ENCODE results near the gene CSRP3.

The CSRP3 gene

DNA sequence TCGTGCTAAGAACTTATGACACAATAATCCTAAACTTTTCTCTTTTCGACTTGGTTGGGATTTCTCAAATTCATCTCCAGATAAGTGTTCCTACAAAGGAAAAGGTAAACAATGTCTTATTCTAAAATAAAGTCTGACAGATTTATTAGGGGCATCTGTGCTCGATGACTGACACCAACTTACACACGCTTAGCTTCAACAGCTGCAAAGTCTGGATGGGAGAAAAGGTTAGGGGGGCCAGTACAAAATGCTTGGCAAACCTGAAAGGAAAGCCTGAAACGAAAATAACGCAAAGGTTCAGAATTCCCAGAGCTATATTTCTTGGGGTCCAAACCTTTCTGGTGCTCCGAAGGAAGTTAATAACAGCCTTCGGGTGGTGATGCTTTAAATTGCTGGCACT lies 35.6 kb upstream of the CSRP3 start:
- Mint-ChIP-seq H3K27ac (no peak overlapping the region), H3K4me1 (peaks cover 11% of the 10 kb centered on the region), H3K9me3 (no peaks in the 10 kb centered on the region), H3K36me3 (no peaks in the 10 kb centered on the region), H3K27me3 (peaks cover 10% of the 10 kb centered on the region), H3K4me3 (no peak overlapping the region)
- no peak for DNase-seq (ENCODE audit: low spot score in 2 of 2)
- no peak for ATAC-seq (ENCODE audit: low read depth)

DNA sequence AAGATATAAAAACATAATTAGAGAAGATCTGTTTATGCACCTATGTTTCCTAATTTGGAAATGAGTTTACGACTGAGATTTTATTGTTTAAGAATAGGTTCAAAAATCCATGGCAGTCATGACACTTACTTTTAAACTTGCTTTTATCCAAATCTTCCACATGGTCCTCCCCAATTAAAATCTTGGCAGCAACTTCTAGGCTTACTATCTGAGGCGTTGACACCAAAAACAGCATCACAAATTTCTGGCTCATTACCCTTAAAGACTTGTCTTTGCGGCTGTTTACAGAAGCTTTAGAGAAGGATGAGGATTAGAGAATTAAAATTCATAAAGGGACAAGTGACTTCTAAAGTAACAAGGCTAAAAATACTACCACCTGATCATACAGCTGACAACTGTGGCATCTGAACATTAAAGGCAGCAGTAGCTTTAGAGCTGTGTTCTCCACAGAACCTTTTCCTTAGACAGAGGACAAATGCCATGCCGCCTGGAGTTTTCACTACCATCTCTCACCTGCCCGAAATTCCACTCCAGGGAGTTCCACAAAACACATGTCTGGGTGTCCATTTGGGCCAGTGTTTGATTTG lies 32.5 kb upstream of the CSRP3 start:
- H3K4me1 Mint-ChIP-seq: no peaks in the 10 kb centered on the region
- H3K9me3 Mint-ChIP-seq: no peaks in the 10 kb centered on the region
- ATAC-seq (ENCODE audit: low read depth): no peak
- no peak overlapping the region for H3K4me3 Mint-ChIP-seq
- H3K27me3 Mint-ChIP-seq: peaks cover 1% of the 10 kb centered on the region
- DNase-seq (ENCODE audit: low spot score in 2 of 2): no peak
- H3K36me3 Mint-ChIP-seq: no peaks in the 10 kb centered on the region
- no peak overlapping the region for H3K27ac Mint-ChIP-seq

DNA sequence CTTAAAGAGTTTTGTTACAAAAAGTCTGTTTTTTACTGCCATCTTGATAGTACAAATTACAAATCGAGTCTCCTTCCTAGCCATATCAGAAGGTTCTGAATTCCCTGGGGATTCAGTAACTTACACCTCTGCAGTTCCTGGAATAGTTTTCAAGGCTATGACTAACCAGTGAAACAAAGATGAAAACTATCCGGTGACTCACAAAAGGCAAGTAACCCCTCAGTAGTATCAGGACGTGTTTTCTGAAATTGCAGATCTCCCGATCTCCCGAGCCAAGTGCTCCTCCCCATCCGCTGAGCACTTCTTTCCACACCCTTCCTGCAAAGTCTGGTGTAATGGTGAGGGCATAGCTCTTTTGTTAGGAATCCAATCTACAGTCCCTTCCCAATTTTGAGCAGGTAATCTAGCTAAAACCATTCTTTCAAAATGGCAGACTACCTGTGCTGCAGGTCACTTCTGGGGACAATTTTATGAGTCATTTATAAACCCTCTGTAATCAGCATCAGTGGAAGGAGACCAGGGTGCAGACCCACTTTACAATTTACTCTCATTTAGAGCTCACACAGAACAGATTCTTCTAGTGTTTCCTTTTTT lies 31.2 kb upstream of the CSRP3 start:
- no peak for DNase-seq (ENCODE audit: low spot score in 2 of 2)
- ATAC-seq (ENCODE audit: low read depth): no peak
- Mint-ChIP-seq H3K27ac (peak overlapping the region; percentile 43), H3K9me3 (no peaks in the 10 kb centered on the region), H3K4me1 (no peaks in the 10 kb centered on the region), H3K4me3 (no peak overlapping the region), H3K36me3 (no peaks in the 10 kb centered on the region), H3K27me3 (peaks cover 1% of the 10 kb centered on the region)

DNA sequence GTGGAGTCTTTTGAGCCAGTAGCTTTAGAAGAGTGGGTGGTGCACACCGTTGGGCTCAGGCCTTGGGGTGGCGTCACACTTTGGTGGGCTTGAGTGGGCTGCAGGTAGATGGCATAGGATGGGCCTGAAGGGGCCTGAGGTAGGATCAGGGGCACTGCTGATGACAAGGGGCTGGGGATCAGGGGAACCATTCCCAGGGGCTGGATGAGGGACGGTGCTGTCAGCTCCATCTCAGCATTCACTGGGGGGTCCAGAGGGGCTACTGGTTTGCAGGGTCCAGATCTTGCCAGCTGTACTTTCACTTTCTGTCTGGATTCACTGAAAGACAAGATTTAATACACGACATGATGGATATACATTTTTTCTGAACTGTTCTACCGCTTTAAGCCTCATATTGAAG lies 27.9 kb upstream of the CSRP3 start:
- Mint-ChIP-seq H3K36me3 (no peaks in the 10 kb centered on the region), H3K9me3 (no peaks in the 10 kb centered on the region), H3K4me3 (peak overlapping the region; percentile 11), H3K4me1 (no peaks in the 10 kb centered on the region), H3K27me3 (no peaks in the 10 kb centered on the region), H3K27ac (no peak overlapping the region)
- ATAC-seq (ENCODE audit: low read depth): no peak
- no peak for DNase-seq (ENCODE audit: low spot score in 2 of 2)

DNA sequence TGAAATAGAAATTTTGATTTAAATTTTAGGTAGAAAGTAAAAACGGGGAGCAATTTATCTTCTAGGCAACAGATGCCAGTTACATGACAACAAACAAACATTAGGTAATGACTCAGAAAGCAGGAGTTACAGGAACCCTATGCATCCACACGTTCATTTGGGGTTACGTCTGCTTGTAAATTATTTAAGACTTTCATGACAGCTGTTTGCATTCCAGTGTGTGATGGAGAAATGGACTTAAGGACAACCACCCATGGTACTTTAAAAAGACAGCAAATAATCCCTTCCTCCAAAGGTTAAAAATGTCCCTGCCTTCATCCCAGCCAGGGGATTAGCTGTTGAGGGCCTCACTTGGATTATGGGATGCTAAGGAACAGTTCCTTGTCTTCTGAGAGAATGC lies 27.2 kb upstream of the CSRP3 start:
- Mint-ChIP-seq H3K27ac (no peak overlapping the region), H3K27me3 (no peaks in the 10 kb centered on the region), H3K9me3 (no peaks in the 10 kb centered on the region), H3K4me3 (no peak overlapping the region), H3K36me3 (no peaks in the 10 kb centered on the region), H3K4me1 (no peaks in the 10 kb centered on the region)
- no peak for DNase-seq (ENCODE audit: low spot score in 2 of 2)
- no peak for ATAC-seq (ENCODE audit: low read depth)

DNA sequence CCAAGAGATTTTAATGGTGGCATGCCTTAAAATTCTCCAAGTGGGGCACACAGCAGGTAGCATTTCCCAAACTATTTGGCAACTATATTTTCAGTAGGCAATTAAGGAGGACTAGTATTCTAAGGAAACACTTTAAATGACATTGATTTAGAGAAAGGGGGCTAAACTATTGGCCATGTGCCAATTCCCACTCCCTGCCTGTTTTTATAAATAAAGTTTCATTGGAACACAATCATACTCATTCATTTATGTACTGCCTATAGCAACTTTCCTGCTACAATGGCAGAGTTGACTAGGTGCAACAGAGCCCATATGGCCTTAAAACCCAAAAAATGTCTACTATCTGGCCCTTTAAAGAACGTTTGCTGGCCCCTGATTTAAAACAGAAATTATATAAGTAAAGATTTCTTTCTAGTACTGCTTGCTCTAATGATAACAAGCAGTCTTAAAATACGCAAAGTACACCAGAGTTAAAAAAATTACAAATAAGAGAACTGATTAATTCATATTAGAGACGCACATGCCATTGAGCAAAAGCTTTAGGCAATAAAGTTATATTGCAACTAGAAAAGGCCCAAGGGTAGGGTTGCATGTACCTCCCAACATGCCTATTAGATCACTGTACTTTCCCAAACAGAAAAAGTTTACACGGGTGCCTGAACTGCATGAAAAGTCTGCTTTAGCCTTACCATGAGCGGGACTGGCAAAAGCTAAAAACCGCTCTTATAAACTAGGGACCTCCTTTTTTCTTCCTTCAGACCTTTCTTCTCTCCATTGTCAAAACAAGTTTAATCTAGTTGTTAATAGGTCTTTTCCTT lies 24.8 kb upstream of the CSRP3 start:
- no peak overlapping the region for H3K4me3 Mint-ChIP-seq
- H3K4me1 Mint-ChIP-seq: no peaks in the 10 kb centered on the region
- H3K36me3 Mint-ChIP-seq: no peaks in the 10 kb centered on the region
- no peaks in the 10 kb centered on the region for H3K27me3 Mint-ChIP-seq
- ATAC-seq (ENCODE audit: low read depth) (no peak), DNase-seq (ENCODE audit: low spot score in 2 of 2) (no peak)
- H3K27ac Mint-ChIP-seq: no peak overlapping the region
- H3K9me3 Mint-ChIP-seq: peaks cover 3% of the 10 kb centered on the region

DNA sequence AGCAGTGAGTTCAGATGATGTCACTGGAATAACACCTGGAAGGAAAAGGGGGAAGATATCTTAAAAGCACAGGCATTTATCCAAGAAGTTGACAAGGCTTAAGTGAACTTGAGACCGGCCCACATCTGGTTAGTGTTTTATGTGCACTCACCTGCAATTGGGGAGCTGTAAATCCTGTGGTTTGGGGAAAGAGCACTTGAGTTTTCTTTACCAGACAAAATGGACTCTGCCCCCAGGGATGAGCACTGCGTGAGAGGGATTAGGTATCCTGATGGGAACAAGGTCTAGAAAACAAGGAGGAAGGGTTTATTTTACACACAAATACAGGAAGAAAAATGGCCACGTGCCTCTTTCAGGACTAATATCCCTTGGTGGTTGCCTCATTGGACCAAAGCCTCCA lies 23.8 kb upstream of the CSRP3 start:
- Mint-ChIP-seq H3K36me3 (no peaks in the 10 kb centered on the region), H3K27ac (no peak overlapping the region)

DNA sequence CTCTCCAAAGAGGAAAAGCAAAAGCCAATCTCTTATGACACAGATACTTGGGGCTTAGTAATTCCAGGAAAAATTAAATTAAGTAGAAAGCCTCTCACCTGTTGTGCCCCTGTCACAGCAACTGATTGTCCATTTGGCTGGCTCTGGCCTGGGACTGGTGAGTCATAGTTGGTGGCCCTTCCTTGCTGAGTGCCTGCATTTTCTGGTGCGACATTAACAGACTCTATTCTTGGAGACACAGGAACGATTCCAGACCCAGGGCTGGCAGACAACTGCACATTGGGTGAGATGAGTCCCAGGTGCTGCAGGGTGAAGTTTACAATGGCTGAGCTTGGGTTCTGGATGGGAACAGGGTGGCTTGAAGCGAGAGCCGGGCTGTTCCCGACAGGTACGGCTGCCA lies 23.3 kb upstream of the CSRP3 start:
- no peaks in the 10 kb centered on the region for H3K4me1 Mint-ChIP-seq
- H3K9me3 Mint-ChIP-seq: peaks cover 3% of the 10 kb centered on the region
- H3K27me3 Mint-ChIP-seq: no peaks in the 10 kb centered on the region
- H3K36me3 Mint-ChIP-seq: no peaks in the 10 kb centered on the region
- no peak for DNase-seq (ENCODE audit: low spot score in 2 of 2)
- H3K27ac Mint-ChIP-seq: no peak overlapping the region
- ATAC-seq (ENCODE audit: low read depth): no peak
- H3K4me3 Mint-ChIP-seq: no peak overlapping the region

More for the DNA sequence above, 23.8 kb upstream of the CSRP3 start:
- DNase-seq (ENCODE audit: low spot score in 2 of 2): no peak
- H3K4me1 Mint-ChIP-seq: no peaks in the 10 kb centered on the region
- peaks cover 3% of the 10 kb centered on the region for H3K9me3 Mint-ChIP-seq
- H3K27me3 Mint-ChIP-seq: no peaks in the 10 kb centered on the region
- ATAC-seq (ENCODE audit: low read depth): no peak
- H3K4me3 Mint-ChIP-seq: no peak overlapping the region

DNA sequence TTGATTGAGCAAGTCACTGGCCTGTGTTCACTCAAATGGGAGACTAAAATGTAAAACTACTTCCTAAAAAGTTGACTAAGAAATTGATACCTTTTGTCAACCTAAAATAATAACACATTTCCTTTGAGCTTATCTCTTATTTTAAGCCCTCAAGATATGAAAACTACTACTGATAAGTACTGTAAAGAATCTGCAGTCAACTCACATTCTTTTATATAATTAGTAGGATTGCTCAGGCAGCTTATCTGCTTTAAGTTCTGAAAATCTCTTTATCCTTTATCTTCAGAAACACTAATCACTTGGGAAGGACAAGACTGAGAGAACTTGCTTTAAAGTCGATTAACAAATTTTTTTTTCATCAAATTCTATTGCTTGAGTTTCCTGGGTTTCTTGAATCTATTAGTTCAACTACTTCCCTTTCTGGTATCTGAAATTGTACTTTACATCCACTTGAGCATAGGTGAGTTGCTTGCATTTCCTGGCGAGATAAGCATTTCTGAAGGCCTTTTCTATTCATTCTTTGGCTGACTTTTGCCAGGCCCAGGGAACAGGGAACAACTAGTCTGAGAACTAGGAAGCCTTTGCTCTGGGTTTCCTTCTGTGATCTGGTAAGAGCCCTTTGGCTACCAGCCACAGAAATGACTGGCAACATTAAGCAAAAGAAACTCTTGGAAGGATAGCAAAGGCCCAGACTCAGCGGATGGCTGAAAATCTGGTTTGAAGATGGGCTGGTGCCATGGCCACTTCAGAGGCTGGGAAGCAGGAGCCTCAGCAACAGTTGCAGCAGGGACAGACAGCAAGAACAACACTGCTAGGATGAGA lies 19.3 kb upstream of the CSRP3 start:
- Mint-ChIP-seq H3K36me3 (no peaks in the 10 kb centered on the region), H3K27ac (no peak overlapping the region), H3K4me1 (no peaks in the 10 kb centered on the region), H3K9me3 (peaks cover 3% of the 10 kb centered on the region), H3K27me3 (peaks cover 3% of the 10 kb centered on the region), H3K4me3 (no peak overlapping the region)
- ATAC-seq (ENCODE audit: low read depth) (no peak), DNase-seq (ENCODE audit: low spot score in 2 of 2) (no peak)

DNA sequence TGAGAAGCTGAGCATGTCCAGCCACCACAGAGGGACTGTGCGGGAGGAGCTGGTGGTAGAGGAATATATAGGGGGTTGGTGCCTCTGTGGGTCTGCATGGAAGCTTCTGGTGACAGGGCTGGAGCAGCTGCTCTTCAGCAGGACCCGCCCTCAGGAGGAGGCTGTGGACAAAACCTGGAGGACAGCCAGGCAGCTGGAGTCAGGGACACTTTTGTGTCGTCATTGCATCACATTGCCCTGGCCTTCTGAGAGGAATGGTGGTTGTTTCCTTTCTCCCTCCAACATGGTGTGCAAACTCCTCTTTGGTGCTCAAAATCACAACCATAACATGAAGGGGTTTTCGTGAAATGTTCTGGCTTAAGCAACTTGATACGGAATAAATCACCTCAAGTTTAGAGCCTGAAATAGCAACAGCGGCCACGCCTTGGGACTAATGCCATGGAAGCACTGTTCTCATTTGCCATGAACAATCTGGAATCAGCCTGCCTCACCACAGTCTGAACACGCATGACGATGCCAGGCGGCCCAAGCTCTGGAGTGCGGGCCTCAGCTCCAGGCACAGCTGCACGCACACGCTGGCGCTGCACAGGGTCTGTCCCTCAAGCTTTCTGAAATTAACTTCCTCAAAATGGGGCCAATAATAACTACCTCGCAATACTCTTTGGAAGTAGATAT lies 17.1 kb upstream of the CSRP3 start:
- H3K27me3 Mint-ChIP-seq: peaks cover 9% of the 10 kb centered on the region
- DNase-seq (ENCODE audit: low spot score in 2 of 2) (no peak), ATAC-seq (ENCODE audit: low read depth) (no peak)
- peaks cover 3% of the 10 kb centered on the region for H3K9me3 Mint-ChIP-seq
- H3K27ac Mint-ChIP-seq: no peak overlapping the region
- H3K4me3 Mint-ChIP-seq: no peak overlapping the region
- no peaks in the 10 kb centered on the region for H3K4me1 Mint-ChIP-seq
- H3K36me3 Mint-ChIP-seq: no peaks in the 10 kb centered on the region

DNA sequence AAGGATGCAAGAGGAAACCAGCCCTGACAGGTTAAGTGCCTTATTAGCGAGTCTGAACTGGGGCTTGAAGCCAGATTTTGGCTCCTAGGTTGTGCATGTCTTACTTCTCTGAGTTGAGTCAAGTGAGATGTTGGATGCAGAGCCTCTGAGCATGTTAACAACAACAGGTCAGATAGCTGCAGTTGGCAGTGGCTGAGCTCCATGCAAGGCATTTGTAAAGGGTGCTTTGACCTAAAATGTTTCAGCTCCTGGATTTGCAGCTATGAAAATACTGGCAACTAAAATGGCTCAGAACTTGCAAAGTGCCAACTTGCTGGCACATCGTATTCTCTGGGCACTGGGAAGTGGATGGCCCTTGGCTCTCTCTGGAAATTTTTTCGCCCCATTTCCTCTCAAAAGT lies 16.4 kb upstream of the CSRP3 start:
- no peaks in the 10 kb centered on the region for H3K36me3 Mint-ChIP-seq
- H3K27me3 Mint-ChIP-seq: peaks cover 10% of the 10 kb centered on the region
- no peak overlapping the region for H3K4me3 Mint-ChIP-seq
- DNase-seq (ENCODE audit: low spot score in 2 of 2): no peak
- no peak for ATAC-seq (ENCODE audit: low read depth)
- H3K9me3 Mint-ChIP-seq: peaks cover 3% of the 10 kb centered on the region
- H3K27ac Mint-ChIP-seq: no peak overlapping the region
- H3K4me1 Mint-ChIP-seq: no peaks in the 10 kb centered on the region

DNA sequence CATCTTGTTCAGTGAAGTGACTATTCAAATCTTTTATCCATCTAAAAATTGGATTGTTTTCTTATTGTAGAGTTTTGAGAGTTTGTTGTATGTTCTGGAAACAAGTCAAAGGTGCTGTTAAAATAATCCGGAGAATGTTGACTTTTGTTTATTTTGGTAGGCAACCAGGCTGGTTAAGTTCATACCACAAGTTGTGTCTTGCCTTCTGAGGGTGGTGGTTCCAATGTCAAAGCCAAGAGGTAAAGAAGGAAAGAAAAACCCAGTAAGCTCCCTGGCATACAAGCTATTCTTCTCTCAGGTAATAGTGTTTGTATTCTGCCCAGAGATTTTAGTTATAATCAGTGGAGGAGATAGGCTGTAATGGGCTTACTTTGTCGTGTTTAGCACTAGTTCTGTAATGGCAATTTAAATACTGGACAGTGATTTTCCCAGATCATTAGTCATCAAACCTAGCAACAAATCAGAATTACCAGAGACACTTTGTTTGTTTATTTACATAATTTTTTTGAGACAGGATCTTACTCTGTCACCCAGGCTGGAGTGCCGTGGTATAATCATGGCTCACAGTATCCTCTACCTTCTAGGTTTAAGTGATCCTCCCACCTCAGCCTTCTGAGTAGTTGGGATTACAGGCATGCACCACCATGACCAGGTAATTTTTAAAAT lies 15.1 kb upstream of the CSRP3 start:
- H3K9me3 Mint-ChIP-seq: no peaks in the 10 kb centered on the region
- peaks cover 13% of the 10 kb centered on the region for H3K27me3 Mint-ChIP-seq
- ATAC-seq (ENCODE audit: low read depth) (no peak), DNase-seq (ENCODE audit: low spot score in 2 of 2) (no peak)
- H3K36me3 Mint-ChIP-seq: no peaks in the 10 kb centered on the region
- H3K4me1 Mint-ChIP-seq: no peaks in the 10 kb centered on the region
- no peak overlapping the region for H3K4me3 Mint-ChIP-seq
- no peak overlapping the region for H3K27ac Mint-ChIP-seq

DNA sequence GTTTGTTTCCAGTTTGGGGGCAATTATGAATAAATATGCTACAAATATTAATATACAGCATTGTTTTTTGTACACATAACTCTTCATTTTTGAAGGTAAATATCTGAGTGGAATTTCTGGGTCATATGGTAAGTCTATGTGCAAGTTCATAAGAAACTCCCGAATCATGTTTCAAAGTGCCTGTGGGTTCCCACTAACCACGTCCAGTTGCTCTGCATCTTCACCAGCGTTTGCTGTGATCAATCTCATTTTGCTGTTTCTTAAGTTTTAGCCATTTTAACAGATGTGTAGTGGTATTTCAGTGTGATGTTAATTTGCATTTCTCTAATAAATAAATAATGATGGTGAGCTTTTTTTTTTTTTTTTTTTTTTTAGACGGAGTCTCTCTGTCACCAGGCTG lies 14.2 kb upstream of the CSRP3 start:
- Mint-ChIP-seq H3K4me1 (no peaks in the 10 kb centered on the region), H3K27me3 (peaks cover 13% of the 10 kb centered on the region), H3K9me3 (no peaks in the 10 kb centered on the region), H3K4me3 (no peak overlapping the region), H3K36me3 (no peaks in the 10 kb centered on the region), H3K27ac (no peak overlapping the region)
- ATAC-seq (ENCODE audit: low read depth) (no peak), DNase-seq (ENCODE audit: low spot score in 2 of 2) (no peak)

All from memory B cell (primary cell).